Ammon's horn (tissue), 1 donor: ENCODE data around the gene CHCHD10.

ENCODE experiments used
- DNase-seq: peaks from one replicate; pipeline ENCODE4 v3.0.0-alpha.2; 2016; ENCODE audit warnings: low spot score

CHCHD10 gene

GRCh38 chr22:23750367-23750713 lies 17.4 kb downstream of the CHCHD10 start:
- no peak for DNase-seq

GRCh38 chr22:23749841-23750301 lies 17.9 kb downstream of the CHCHD10 start:
- DNase-seq, result no peak

- no peak for DNase-seq
These were observed 22.0 kb downstream of the CHCHD10 start for GRCh38 chr22:23745791-23746190.

GRCh38 chr22:23744485-23744884 lies 23.3 kb downstream of the CHCHD10 start:
- no peak for DNase-seq

GRCh38 chr22:23744001-23744400 lies 23.8 kb downstream of the CHCHD10 start:
- DNase-seq, result no peak

GRCh38 chr22:23743303-23743705 lies 24.5 kb downstream of the CHCHD10 start:
- DNase-seq, result no peak

GRCh38 chr22:23742505-23743264 lies 25.1 kb downstream of the CHCHD10 start:
- no peak for DNase-seq

- DNase-seq, result no peak
These were observed 30.1 kb downstream of the CHCHD10 start for GRCh38 chr22:23737696-23738095.

GRCh38 chr22:23728108-23728507 lies 39.7 kb downstream of the CHCHD10 start:
- peak; percentile 57 for DNase-seq

- DNase-seq, result no peak
These were observed 45.0 kb downstream of the CHCHD10 start for GRCh38 chr22:23722724-23723123.

GRCh38 chr22:23722160-23722559 lies 45.6 kb downstream of the CHCHD10 start:
- no peak for DNase-seq

GRCh38 chr22:23720855-23721254 lies 46.9 kb downstream of the CHCHD10 start:
- DNase-seq, result no peak

GRCh38 chr22:23718371-23719165 lies 49.2 kb downstream of the CHCHD10 start:
- no peak for DNase-seq

- DNase-seq, result peak; percentile 96
These were observed 50.7 kb downstream of the CHCHD10 start for GRCh38 chr22:23716811-23717801.
